ENCODE data around the gene ZFR. TPM values are rescaled to one million over a fixed set of nuclear protein-coding genes. Genes with fewer than 3 reads are reported as not detected.
"Not testable (repeated sequence)": the region's sequence is repeated elsewhere in the genome, so short reads cannot be mapped to it uniquely, and the experiment has no call there.

Gene ZFR
- total and polyA plus RNA-seq, 8 donors, result 47.1 to 116 (median 103) TPM

GRCh38 chr5:32369032-32369431, 75.5 kb downstream of the ZFR start:
- Histone ChIP-seq H3K36me3 (peaks cover 0 to 59% of the 10 kb centered on the region in 2 donors), H3K27ac (no peak overlapping the region), H3K4me1 (no peaks in the 10 kb centered on the region), H3K4me3 (no peak overlapping the region), H3K27me3 (no peaks in the 10 kb centered on the region), H3K9me3 (no peaks in the 10 kb centered on the region)
- ATAC-seq, result no peak
- no peak for DNase-seq
- intact Hi-C loops (cut with DNase I), result no loop called here
- TF ChIP-seq, protein P1, sequence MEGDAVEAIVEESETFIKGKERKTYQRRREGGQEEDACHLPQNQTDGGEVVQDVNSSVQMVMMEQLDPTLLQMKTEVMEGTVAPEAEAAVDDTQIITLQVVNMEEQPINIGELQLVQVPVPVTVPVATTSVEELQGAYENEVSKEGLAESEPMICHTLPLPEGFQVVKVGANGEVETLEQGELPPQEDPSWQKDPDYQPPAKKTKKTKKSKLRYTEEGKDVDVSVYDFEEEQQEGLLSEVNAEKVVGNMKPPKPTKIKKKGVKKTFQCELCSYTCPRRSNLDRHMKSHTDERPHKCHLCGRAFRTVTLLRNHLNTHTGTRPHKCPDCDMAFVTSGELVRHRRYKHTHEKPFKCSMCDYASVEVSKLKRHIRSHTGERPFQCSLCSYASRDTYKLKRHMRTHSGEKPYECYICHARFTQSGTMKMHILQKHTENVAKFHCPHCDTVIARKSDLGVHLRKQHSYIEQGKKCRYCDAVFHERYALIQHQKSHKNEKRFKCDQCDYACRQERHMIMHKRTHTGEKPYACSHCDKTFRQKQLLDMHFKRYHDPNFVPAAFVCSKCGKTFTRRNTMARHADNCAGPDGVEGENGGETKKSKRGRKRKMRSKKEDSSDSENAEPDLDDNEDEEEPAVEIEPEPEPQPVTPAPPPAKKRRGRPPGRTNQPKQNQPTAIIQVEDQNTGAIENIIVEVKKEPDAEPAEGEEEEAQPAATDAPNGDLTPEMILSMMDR (IDR thresholded peaks at IDR 0.05), result no peak

- intact Hi-C loops (cut with DNase I); H3K27me3 ChIP-seq; ATAC-seq; DNase-seq; H3K9me3 ChIP-seq; H3K4me1 ChIP-seq; H3K27ac ChIP-seq; H3K4me3 ChIP-seq: not testable (repeated sequence)
- H3K36me3 ChIP-seq, result peaks cover 0 to 59% of the 10 kb centered on the region in 2 donors
Observed at GRCh38 chr5:32367271-32367670, 77.3 kb downstream of the ZFR start.

- H3K27ac ChIP-seq, result no peak overlapping the region
- ATAC-seq, result no peak
- TF ChIP-seq, protein P1 (IDR thresholded peaks at IDR 0.05), result no peak
- H3K27me3 ChIP-seq, result no peaks in the 10 kb centered on the region
- H3K9me3 ChIP-seq, result no peaks in the 10 kb centered on the region
- peaks cover 0 to 59% of the 10 kb centered on the region in 2 donors for H3K36me3 ChIP-seq
- intact Hi-C loops (cut with DNase I), result no loop called here
- DNase-seq, result no peak
- H3K4me1 ChIP-seq, result no peaks in the 10 kb centered on the region
- H3K4me3 ChIP-seq, result no peak overlapping the region
Observed at GRCh38 chr5:32365623-32366022, 78.9 kb downstream of the ZFR start.

GRCh38 chr5:32363030-32363429, 81.5 kb downstream of the ZFR start:
- no peaks in the 10 kb centered on the region for H3K9me3 ChIP-seq
- ATAC-seq, result no peak
- H3K27ac ChIP-seq, result no peak overlapping the region
- H3K4me3 ChIP-seq, result no peak overlapping the region
- intact Hi-C loops (cut with DNase I), result no loop called here
- TF ChIP-seq, protein P1 (IDR thresholded peaks at IDR 0.05), result no peak
- no peak for DNase-seq
- no peaks in the 10 kb centered on the region for H3K27me3 ChIP-seq
- peaks cover 0 to 76% of the 10 kb centered on the region in 2 donors for H3K36me3 ChIP-seq
- no peaks in the 10 kb centered on the region for H3K4me1 ChIP-seq

DNA sequence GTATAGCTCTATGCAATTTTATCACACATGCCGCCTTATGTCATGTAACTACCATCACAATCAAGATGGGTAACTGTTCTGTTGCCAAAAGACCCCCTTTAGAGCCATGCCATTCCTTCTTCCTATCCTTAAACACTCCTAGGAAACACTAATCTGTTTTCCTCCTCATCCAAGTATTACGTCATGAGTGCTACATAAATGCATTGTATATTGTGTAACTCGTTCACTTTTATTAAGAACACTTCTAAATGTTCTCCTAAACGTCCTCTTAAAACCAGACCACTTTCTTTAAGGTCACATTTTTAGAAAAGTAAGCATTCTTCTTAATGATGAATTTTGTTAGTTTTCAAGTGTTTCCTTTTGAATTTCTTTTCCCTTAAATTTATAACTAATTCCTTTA, 82.0 kb downstream of the ZFR start:
- Histone ChIP-seq H3K27ac (no peak overlapping the region), H3K27me3 (no peaks in the 10 kb centered on the region), H3K4me3 (no peak overlapping the region), H3K9me3 (no peaks in the 10 kb centered on the region), H3K36me3 (peaks cover 0 to 76% of the 10 kb centered on the region in 2 donors), H3K4me1 (no peaks in the 10 kb centered on the region)
- TF ChIP-seq, protein P1 (IDR thresholded peaks at IDR 0.05), result no peak
- intact Hi-C loops (cut with DNase I), result no loop called here
- DNase-seq (no peak), ATAC-seq (no peak)

DNA sequence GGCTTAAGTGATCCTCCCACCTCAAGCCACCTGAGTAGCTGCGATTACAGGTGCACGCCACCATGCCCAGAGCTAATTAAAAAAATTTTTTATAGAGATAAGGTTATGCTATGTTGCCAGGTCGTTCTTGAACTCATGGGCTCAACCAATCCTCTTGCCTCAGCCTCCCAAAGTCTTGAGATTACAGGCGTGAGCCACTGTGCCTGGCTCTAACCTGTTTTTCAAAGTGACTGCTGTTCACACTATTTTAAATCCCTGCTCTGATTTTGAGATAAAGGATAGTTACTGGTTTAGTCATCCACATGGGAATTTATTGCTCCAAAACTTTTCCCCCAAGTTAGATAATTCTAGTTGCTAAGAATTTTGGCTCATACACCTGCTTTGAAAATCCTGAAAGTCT, 83.6 kb downstream of the ZFR start:
- Histone ChIP-seq H3K9me3 (no peaks in the 10 kb centered on the region), H3K36me3 (peaks cover 0 to 85% of the 10 kb centered on the region in 2 donors)
- intact Hi-C loops (cut with DNase I), result no loop called here

More for the DNA sequence above, 83.6 kb downstream of the ZFR start:
- TF ChIP-seq, protein P1 (IDR thresholded peaks at IDR 0.05), result no peak
- H3K4me3 ChIP-seq, result no peak overlapping the region
- no peaks in the 10 kb centered on the region for H3K27me3 ChIP-seq
- no peak overlapping the region for H3K27ac ChIP-seq
- DNase-seq, result no peak
- H3K4me1 ChIP-seq, result no peaks in the 10 kb centered on the region
- no peak for ATAC-seq

Measured in left lung (tissue), 10 donors.